RWPE2 (cell line): ENCODE measurements around the gene FSTL5.
"Not testable (repeated sequence)": the region's sequence is repeated elsewhere in the genome, so short reads cannot be mapped to it uniquely, and the experiment has no call there.

Source experiments
- ATAC-seq: fragments of 200-7000 bp; cut with Tn5 transposase; 3 replicates; pipeline ENCODE4 v1.9.1; 2021; ENCODE audit warnings: low read depth
- DNase-seq: peaks from one replicate; pipeline ENCODE4 v3.0.0-alpha.2; 2020; ENCODE audit warnings: low spot score
- H3K27ac ChIP-seq: fragments of 450-650 bp; 2 replicates; pipeline ENCODE4 v1.5.1; 2017; ENCODE audit warnings: mild to moderate bottlenecking; ENCODE audit not compliant: poor library complexity, severe bottlenecking
- H3K27me3 ChIP-seq: fragments of 250-450 bp; sonication (Bioruptor Pico); 2 replicates; pipeline ENCODE4 v1.5.1; 2021; ENCODE audit warnings: mild to moderate bottlenecking, moderate library complexity; ENCODE audit not compliant: insufficient read depth, poor library complexity, severe bottlenecking
- H3K36me3 ChIP-seq: fragments of 250-450 bp; sonication (Bioruptor Pico); 2 replicates; pipeline ENCODE4 v1.5.1; 2020; ENCODE audit warnings: low read depth, mild to moderate bottlenecking, moderate library complexity
- H3K4me1 ChIP-seq: fragments of 250-450 bp; sonication (Bioruptor Pico); 2 replicates; pipeline ENCODE4 v1.5.1; 2021; ENCODE audit warnings: mild to moderate bottlenecking, moderate library complexity; ENCODE audit not compliant: insufficient read depth, poor library complexity, severe bottlenecking
- H3K4me3 ChIP-seq: fragments of 250-450 bp; sonication (Bioruptor Pico); 2 replicates; pipeline ENCODE4 v1.5.1; 2021; ENCODE audit warnings: mild to moderate bottlenecking, moderate library complexity; ENCODE audit not compliant: severe bottlenecking
- H3K9me3 ChIP-seq: fragments of 250-450 bp; sonication (Bioruptor Pico); 2 replicates; pipeline ENCODE4 v1.5.1; 2021; ENCODE audit warnings: mild to moderate bottlenecking, moderate library complexity; ENCODE audit not compliant: severe bottlenecking
- TF ChIP-seq, protein P1 (sequence below): fragments of 450-650 bp; IDR thresholded peaks from one replicate; pipeline ENCODE4 v1.5.1; 2017; ENCODE audit warnings: mild to moderate bottlenecking, moderate library complexity; ENCODE audit not compliant: poor library complexity, severe bottlenecking

Gene FSTL5

DNA sequence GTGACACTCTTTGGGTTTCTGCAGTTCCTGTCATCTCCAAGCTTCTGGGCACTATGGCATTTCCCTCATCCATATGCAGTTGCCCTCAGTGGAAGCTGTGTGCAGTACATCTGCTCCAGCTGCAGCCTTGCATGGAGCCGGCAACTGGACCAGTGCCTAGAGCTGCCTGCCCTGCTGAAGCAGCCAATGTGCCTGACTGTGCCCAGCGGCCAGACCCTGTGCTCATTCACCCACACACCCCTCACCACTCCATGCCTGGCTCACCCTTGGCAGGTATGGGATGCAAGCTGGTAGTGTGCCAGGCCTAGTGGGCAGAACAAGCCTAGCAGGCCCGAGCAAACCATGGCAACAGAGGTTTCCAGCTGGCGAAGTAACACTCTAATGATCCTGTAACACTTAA is 370.8 kb downstream of the FSTL5 start:
- no peak for ATAC-seq
- DNase-seq: no peak
- no peaks in the 10 kb centered on the region for H3K4me1 ChIP-seq
- no peaks in the 10 kb centered on the region for H3K9me3 ChIP-seq
- TF ChIP-seq, protein P1, sequence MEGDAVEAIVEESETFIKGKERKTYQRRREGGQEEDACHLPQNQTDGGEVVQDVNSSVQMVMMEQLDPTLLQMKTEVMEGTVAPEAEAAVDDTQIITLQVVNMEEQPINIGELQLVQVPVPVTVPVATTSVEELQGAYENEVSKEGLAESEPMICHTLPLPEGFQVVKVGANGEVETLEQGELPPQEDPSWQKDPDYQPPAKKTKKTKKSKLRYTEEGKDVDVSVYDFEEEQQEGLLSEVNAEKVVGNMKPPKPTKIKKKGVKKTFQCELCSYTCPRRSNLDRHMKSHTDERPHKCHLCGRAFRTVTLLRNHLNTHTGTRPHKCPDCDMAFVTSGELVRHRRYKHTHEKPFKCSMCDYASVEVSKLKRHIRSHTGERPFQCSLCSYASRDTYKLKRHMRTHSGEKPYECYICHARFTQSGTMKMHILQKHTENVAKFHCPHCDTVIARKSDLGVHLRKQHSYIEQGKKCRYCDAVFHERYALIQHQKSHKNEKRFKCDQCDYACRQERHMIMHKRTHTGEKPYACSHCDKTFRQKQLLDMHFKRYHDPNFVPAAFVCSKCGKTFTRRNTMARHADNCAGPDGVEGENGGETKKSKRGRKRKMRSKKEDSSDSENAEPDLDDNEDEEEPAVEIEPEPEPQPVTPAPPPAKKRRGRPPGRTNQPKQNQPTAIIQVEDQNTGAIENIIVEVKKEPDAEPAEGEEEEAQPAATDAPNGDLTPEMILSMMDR: no peak
- no peak overlapping the region for H3K27ac ChIP-seq
- H3K4me3 ChIP-seq: no peak overlapping the region
- no peaks in the 10 kb centered on the region for H3K27me3 ChIP-seq
- H3K36me3 ChIP-seq: no peaks in the 10 kb centered on the region

DNA sequence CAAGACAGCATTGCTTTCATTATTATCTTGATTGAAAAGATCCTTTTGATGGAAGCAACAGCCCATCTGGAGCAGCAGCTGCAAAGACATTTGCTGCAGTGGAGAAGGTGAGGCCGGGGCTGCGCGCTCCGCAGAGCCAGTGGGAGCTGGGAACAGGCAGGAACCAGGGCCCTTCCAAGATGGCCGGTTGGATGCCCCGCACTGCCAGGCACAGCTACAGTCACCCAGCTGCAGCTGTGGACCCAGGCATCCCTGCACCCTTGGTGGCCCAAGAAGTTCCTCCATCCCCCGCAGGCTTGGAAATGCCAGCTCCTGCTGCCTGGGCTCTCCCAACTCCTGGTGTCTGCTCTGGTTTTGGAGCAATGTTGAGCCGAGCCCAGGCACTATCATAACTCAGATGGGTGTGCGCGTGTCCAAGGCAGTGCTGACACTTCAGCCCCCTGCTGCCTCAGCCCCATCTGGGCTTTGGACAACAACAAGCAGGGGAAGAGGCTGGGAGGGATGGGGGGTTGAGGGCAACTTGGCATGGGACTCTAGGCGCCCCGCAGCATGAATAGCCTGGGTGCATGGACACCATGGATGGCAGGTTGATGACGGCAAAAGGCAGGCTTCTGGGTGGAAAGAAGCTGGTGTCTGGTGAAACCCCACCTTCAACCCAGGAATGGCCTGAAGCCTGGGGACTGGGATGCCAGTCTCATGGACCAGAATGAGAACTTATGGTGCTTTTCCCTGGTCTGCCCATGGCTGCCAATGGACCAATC is 371.8 kb downstream of the FSTL5 start:
- Histone ChIP-seq H3K4me1 (no peaks in the 10 kb centered on the region), H3K9me3 (no peaks in the 10 kb centered on the region), H3K4me3 (no peak overlapping the region), H3K27me3 (no peaks in the 10 kb centered on the region), H3K27ac (no peak overlapping the region), H3K36me3 (no peaks in the 10 kb centered on the region)
- ATAC-seq: no peak
- TF ChIP-seq, protein P1: no peak
- DNase-seq: no peak

DNA sequence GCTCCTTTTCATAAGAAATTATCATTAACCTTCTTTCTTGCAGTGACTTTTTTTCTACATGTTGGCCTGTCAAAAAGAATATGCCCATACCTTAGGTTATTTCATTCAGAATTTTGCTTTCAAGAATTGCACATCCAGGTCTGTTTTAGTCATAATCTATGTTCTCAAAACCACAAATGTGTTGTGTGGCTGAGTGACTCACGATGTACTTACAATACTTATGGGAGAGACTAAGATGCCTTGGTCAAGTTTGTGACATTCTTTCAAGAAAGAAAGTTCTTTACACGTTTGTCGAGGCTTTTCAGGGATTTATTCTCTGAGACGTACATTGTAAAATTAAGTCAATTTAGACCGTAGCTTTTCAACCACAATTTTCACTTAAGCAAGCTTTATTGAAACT is 396.7 kb downstream of the FSTL5 start:
- Histone ChIP-seq H3K4me3 (no peak overlapping the region), H3K4me1 (peaks cover 20% of the 10 kb centered on the region), H3K27me3 (no peaks in the 10 kb centered on the region), H3K36me3 (no peaks in the 10 kb centered on the region), H3K27ac (no peak overlapping the region), H3K9me3 (no peaks in the 10 kb centered on the region)
- TF ChIP-seq, protein P1: no peak
- DNase-seq: no peak
- ATAC-seq: peak; percentile 94

DNA sequence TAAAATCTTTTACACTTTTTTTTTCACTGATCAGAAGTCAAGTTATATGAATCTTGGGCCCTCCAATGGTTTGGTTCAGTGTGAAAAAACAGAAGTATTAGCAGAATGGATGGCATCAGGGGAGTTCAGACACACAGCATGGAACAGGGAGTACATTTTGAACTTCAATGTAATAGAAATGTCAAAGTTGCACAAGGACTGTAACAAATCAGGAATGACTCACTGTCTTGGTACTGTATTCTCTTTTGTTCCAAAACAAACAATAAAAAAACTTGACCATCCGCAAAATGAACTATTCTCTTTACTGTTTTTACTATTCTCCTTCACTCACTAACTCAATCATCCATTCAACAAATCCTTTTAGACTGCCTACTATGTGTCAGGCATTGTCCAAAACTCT is 401.0 kb downstream of the FSTL5 start:
- Histone ChIP-seq H3K4me1 (peaks cover 20% of the 10 kb centered on the region), H3K27ac (peak overlapping the region; percentile 26), H3K27me3 (no peaks in the 10 kb centered on the region), H3K9me3 (no peaks in the 10 kb centered on the region), H3K36me3 (no peaks in the 10 kb centered on the region), H3K4me3 (no peak overlapping the region)
- TF ChIP-seq, protein P1: no peak
- ATAC-seq (peak; percentile 84), DNase-seq (no peak)

DNA sequence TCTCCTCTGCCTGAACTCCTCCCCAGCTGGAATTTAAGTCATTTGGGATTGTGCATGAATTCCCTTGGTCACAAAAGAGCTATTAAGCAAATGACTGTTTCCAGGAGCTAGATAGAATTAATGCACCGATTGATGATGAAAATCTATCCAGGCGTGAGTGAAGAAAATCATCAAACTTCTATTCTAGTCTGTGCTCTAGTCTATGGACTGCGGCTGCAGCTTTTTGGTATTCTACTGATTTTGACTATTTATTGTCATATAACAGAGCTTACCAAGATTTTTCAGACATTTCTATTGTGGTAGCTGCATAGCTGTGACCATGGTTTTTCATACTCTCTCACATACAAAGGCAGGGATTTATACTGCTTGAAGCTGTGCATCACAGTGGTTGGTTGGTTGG is 403.8 kb downstream of the FSTL5 start:
- Histone ChIP-seq H3K9me3 (no peaks in the 10 kb centered on the region), H3K4me3 (no peak overlapping the region), H3K4me1 (peaks cover 8% of the 10 kb centered on the region), H3K36me3 (no peaks in the 10 kb centered on the region), H3K27ac (no peak overlapping the region), H3K27me3 (no peaks in the 10 kb centered on the region)
- ATAC-seq: no peak
- DNase-seq: no peak
- TF ChIP-seq, protein P1: no peak

DNA sequence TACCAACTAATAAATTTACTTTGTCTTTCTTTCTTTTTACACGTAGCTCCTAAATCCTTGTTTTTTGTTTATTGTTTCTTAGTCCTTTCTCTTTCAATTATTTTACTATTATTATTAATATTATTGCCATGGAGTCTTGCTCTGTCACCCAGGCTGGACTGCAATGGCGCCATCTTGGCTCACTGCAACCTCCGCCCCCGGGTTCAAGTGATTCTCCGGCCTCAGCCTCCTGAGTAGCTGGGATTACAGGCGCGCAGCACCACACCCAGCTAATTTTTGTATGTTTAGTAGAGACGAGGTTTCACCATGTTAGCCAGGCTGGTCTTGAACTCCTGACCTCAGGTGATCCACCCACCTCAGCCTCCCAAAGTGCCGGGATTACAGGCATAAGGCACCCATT is 405.4 kb downstream of the FSTL5 start:
- DNase-seq, ATAC-seq: not testable (repeated sequence)

More for the DNA sequence above, 405.4 kb downstream of the FSTL5 start:
- H3K36me3 ChIP-seq, H3K4me3 ChIP-seq, H3K4me1 ChIP-seq, H3K9me3 ChIP-seq, H3K27ac ChIP-seq, H3K27me3 ChIP-seq: not testable (repeated sequence)
